Bronchial epithelial cell (primary cell): ENCODE measurements around the gene FEV. TPM values are rescaled to one million over a fixed set of nuclear protein-coding genes. Genes with fewer than 3 reads are reported as not detected.

Experiments used
- DNase-seq: peaks from one replicate; pipeline ENCODE4 v3.0.0-alpha.2; 2010; ENCODE audit warnings: low read depth
- FAIRE-seq: peaks from 2 replicates; lab custom pipeline; 2011; peaks lifted over from hg19 to GRCh38; lab: Jason Lieb, UNC
- H3K27me3 ChIP-seq: 2 replicates; pipeline ENCODE4 v1.5.1; 2011; ENCODE audit warnings: low read length; ENCODE audit not compliant: control insufficient read depth, insufficient read depth
- H3K36me3 ChIP-seq: 2 replicates; pipeline ENCODE4 v1.5.1; 2011; ENCODE audit warnings: low read length; ENCODE audit not compliant: control insufficient read depth, insufficient read depth
- H3K4me3 ChIP-seq: 2 replicates; pipeline ENCODE4 v1.5.1; 2011; ENCODE audit warnings: mild to moderate bottlenecking, low read depth, low read length, control low read depth
- total RNA-seq: library from RNA; depleted of rRNA; stranded (reverse); fragments of >200 nt; gene quantifications from 2 replicates; pipeline ENCODE4 v1.2.1, GENCODE V29; 2014
- TF ChIP-seq, protein P1 (sequence below): IDR thresholded peaks from 2 replicates; pipeline ENCODE4 v1.5.1; 2011; ENCODE audit warnings: mild to moderate bottlenecking, moderate library complexity, low read length, control low read depth, inconsistent platforms; ENCODE audit not compliant: insufficient read depth, severe bottlenecking

Gene FEV
- total RNA-seq, 1 donor from 2014 or later, result not detected

DNA sequence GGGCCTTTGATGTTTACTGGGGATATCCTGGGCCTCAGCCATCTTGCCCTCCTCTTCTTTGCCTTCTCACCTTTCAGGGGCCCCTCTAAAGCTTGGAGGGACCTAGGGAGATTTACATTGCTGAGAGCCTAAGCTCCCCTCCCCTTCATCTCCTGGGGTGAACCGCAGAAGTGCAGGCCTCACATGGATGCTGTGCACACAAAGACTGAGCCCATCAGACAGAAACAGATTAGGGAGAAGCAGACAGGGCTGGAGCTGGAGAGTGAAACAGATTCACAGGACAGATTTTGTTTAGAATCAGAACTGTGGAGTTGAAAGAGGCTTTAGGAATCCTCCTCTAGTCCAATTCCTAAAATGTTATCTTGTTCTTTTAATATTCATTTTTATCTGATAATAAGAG, 28.9 kb downstream of the FEV start:
- no peak overlapping the region for H3K4me3 ChIP-seq
- peaks cover 17% of the 10 kb centered on the region for H3K27me3 ChIP-seq
- H3K36me3 ChIP-seq, result no peaks in the 10 kb centered on the region
- TF ChIP-seq, protein P1, sequence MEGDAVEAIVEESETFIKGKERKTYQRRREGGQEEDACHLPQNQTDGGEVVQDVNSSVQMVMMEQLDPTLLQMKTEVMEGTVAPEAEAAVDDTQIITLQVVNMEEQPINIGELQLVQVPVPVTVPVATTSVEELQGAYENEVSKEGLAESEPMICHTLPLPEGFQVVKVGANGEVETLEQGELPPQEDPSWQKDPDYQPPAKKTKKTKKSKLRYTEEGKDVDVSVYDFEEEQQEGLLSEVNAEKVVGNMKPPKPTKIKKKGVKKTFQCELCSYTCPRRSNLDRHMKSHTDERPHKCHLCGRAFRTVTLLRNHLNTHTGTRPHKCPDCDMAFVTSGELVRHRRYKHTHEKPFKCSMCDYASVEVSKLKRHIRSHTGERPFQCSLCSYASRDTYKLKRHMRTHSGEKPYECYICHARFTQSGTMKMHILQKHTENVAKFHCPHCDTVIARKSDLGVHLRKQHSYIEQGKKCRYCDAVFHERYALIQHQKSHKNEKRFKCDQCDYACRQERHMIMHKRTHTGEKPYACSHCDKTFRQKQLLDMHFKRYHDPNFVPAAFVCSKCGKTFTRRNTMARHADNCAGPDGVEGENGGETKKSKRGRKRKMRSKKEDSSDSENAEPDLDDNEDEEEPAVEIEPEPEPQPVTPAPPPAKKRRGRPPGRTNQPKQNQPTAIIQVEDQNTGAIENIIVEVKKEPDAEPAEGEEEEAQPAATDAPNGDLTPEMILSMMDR, result no peak
- no peak for FAIRE-seq
- no peak for DNase-seq

DNA sequence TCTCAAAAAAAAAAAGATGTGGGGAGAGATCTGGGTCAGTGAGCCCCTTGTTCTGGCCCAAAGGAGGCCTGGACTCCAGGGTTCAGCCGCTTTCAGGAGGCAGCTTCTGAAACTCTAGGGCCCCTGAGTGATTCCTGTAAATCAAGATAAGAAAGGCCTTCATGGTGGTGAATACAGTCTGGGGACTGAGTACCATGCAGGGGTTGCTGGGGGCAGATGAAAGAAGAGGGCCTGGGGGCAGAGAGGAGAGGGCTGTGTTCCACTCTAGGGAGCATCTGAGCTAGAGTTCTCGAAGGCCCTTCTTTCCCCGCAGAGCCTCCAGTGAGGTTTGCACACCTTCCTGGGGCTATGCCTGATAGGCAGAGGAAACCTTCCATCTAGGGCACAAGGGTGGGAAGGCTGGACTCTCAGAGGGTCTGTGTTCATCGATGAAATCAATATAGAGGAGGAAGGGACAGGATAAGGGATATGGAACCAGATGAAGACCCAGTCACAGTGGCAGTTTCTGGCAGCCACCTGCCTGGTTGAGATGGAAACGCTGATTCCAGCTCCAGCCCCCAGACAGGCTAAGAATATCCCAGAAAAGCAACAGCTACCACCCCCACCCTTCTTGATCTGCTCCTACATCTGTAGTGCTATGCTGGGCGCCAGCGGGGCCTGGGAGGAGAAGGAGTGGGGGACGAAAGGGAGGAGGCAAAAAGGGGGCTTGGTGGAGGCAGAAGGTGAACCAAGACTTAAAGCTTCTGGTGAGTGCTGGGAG, 30.3 kb downstream of the FEV start:
- Histone ChIP-seq H3K36me3 (no peaks in the 10 kb centered on the region), H3K4me3 (no peak overlapping the region), H3K27me3 (peaks cover 7% of the 10 kb centered on the region)
- TF ChIP-seq, protein P1, result no peak
- DNase-seq, result no peak
- peak; percentile 58 for FAIRE-seq

DNA sequence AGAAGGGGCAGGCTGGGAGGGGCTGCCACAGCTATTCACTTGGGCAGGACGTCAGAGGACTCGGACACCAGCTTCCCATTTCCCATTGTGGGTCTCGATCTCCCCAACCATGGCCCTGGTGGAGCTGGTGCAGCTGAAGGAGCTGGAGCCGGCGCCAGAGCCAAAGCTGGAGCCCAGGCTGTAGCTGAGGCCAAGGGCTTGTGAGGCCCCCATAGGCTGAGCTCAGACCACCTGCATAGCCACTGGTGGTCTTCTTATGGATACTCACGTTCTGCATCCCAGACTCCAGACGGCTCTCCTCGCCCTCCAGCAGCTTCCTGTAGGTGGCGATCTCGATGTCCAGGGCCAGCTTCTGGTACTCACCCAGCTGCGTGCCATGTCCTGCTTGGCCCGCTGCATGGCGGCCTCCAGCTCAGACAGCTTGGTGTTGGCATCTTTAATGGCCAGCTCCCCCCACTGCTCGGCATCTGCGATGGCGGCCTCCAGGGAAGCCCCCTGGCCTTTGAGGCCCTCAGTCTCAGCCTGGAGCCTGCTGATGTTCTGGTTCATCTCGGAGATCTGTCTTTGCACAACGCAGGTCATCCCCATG, 31.5 kb downstream of the FEV start:
- TF ChIP-seq, protein P1, result peak; percentile 28
- no peak for DNase-seq
- Histone ChIP-seq H3K36me3 (no peaks in the 10 kb centered on the region), H3K27me3 (peaks cover 4% of the 10 kb centered on the region), H3K4me3 (no peak overlapping the region)
- no peak for FAIRE-seq

DNA sequence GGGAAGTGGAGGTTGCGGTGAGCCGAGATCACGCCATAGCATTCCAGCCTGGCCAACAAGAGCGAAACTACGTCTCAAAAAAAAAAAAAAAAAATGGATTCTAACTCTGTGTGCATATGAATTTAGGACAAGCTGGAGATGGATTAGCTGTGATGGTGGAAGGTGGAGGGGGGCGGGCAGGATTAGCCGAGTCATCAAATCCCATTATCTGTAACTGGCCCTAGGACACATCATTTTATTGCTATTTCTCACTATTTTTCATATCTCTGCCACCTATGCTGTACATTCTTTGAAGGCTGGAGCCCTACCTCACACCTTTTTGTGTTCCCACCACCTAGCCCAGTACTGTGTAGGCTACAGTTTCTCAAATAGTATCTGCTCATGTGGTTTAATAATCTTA, 32.8 kb downstream of the FEV start:
- TF ChIP-seq, protein P1, result no peak
- no peak for DNase-seq
- no peak overlapping the region for H3K4me3 ChIP-seq
- no peak for FAIRE-seq
- H3K36me3 ChIP-seq, result no peaks in the 10 kb centered on the region
- H3K27me3 ChIP-seq, result peaks cover 4% of the 10 kb centered on the region

DNA sequence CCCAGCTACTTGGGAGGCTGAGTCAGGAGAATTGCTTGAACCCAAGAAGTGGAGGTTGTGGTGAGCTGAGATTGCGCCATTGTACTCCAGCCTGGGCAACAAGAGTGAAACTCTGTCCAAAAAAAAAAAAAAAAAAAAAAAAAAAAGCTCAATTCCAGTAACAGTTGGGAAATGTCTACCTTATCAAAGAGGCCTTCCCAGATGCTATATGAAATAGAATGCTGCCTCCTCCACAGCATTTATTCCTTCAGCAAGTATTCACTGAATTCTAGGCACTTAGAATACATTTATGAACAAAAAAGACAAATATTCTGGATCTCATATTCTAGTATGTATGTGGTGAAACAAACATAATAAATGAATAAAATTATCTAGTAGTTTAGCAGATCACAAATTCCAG, 38.4 kb downstream of the FEV start:
- Histone ChIP-seq H3K27me3 (no peaks in the 10 kb centered on the region), H3K4me3 (no peak overlapping the region), H3K36me3 (no peaks in the 10 kb centered on the region)
- DNase-seq (no peak), FAIRE-seq (no peak)
- TF ChIP-seq, protein P1, result no peak
